ENCODE data around the gene ROR2. TPM values are rescaled to one million over a fixed set of nuclear protein-coding genes. Genes with fewer than 3 reads are reported as not detected.

Gene ROR2
- total RNA-seq, 2 experiments from 2014 or later, result not detected

DNA sequence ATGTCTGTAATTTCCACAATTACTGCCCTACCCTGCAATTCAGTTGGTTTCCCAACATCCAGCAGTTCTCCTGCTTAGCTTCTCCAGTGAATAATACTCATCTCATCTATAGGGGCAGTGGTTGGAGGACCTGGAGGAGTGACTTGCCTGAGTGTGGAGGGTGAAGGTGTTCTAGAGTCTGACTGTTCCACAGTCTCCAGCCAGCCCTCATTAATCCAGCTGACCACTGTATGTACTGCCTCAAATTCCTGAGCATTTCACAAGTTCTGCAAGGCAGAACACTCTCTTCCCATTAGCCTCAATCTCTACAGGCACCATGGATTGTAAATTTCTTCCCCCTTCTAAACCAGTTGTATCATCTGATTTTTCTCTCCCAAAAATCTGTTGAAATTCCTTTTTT, 379.0 kb downstream of the ROR2 start:
- ATAC-seq (ENCODE audit: poor library complexity), result no peak
- Mint-ChIP-seq H3K27ac (no peak overlapping the region), H3K36me3 (ENCODE audit: low read depth) (no peaks in the 10 kb centered on the region), H3K9me3 (no peaks in the 10 kb centered on the region), H3K4me1 (ENCODE audit: low read depth) (no peaks in the 10 kb centered on the region), H3K27me3 (peaks cover 27% of the 10 kb centered on the region), H3K4me3 (no peak overlapping the region)
- no peak for TF ChIP-seq CTCF (IDR thresholded peaks at IDR 0.05)
- ChIA-PET CTCF (interaction anchor here (0.8 kb wide), 1 partner anchor 56 kb away, joined by 3 read pairs; no protein-coding TSS in a partner anchor), POLR2A (no interaction called here)
- DNase-seq, result no peak
- H3K9me3 ChIP-seq (ENCODE audit: control insufficient read depth in 1 of 2, insufficient read depth in 1 of 2, low read length in 2 of 2), result no peaks in the 10 kb centered on the region
- H3K4me1 ChIP-seq (ENCODE audit: insufficient read depth, low read length), result no peaks in the 10 kb centered on the region
- H3K27ac ChIP-seq (ENCODE audit: low read depth in 1 of 2, low read length in 2 of 2), result no peak overlapping the region
- intact Hi-C loops (cut with DNase I, micrococcal nuclease), result no loop called here
- H3K4me3 ChIP-seq (ENCODE audit: low read length), result no peak overlapping the region
- H3K27me3 ChIP-seq (ENCODE audit: control insufficient read depth in 1 of 2, insufficient read depth in 2 of 2, low read length in 2 of 2), result peaks cover 0 to 2% of the 10 kb centered on the region in 2 experiments
- no peaks in the 10 kb centered on the region for H3K36me3 ChIP-seq (ENCODE audit: insufficient read depth, low read length)

DNA sequence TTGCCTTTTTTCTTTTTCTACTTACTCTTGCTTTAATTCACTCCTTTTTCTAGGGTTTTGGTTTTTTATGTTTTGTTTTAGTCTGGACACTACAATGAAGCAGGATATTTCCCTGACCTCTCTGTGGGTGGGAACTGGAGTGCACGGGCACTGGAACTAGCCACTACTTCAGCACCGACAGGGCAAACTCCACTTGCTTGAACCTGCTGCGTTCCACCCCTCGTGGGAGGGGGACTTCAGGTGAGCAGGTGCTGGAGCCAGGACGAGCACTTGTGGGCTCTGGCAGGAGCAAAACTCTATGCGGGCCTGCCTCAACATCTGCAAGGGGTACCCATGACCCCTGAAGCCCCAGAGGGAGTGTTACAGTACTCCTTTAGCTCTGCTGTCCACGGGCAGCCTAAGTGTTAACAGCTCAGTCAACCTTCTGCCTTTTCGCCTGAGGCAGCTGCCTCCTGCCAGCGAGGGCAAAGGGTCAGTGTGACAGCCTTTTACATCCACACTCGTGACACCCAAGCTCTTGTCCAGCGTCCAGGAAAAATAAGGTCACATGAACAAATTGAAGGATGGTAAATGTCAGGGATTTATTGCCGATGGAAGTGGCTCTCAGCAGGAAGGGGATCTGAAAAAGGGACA, 382.3 kb downstream of the ROR2 start:
- Mint-ChIP-seq H3K27ac (no peak overlapping the region), H3K4me1 (ENCODE audit: low read depth) (no peaks in the 10 kb centered on the region), H3K9me3 (no peaks in the 10 kb centered on the region), H3K36me3 (ENCODE audit: low read depth) (no peaks in the 10 kb centered on the region), H3K27me3 (peaks cover 25% of the 10 kb centered on the region), H3K4me3 (no peak overlapping the region)
- DNase-seq (no peak), ATAC-seq (ENCODE audit: poor library complexity) (no peak)
- H3K27ac ChIP-seq (ENCODE audit: low read depth in 1 of 2, low read length in 2 of 2), result no peak overlapping the region
- ChIA-PET CTCF (no interaction called here), POLR2A (no interaction called here)
- no peaks in the 10 kb centered on the region for H3K9me3 ChIP-seq (ENCODE audit: control insufficient read depth in 1 of 2, insufficient read depth in 1 of 2, low read length in 2 of 2)
- no peak for TF ChIP-seq CTCF (IDR thresholded peaks at IDR 0.05)
- no peaks in the 10 kb centered on the region for H3K4me1 ChIP-seq (ENCODE audit: insufficient read depth, low read length)
- H3K27me3 ChIP-seq (ENCODE audit: control insufficient read depth in 1 of 2, insufficient read depth in 2 of 2, low read length in 2 of 2), result peaks cover 0 to 2% of the 10 kb centered on the region in 2 experiments
- H3K4me3 ChIP-seq (ENCODE audit: low read length), result no peak overlapping the region
- intact Hi-C loops (cut with DNase I, micrococcal nuclease), result no loop called here
- H3K36me3 ChIP-seq (ENCODE audit: insufficient read depth, low read length), result no peaks in the 10 kb centered on the region

GRCh38 chr9:91564081-91564670, 385.9 kb downstream of the ROR2 start:
- no peaks in the 10 kb centered on the region for H3K36me3 Mint-ChIP-seq (ENCODE audit: low read depth)
- POLR2A ChIA-PET, result no interaction called here

More at GRCh38 chr9:91564081-91564670, 385.9 kb downstream of the ROR2 start:
- ATAC-seq (ENCODE audit: poor library complexity), result no peak
- Mint-ChIP-seq H3K4me1 (ENCODE audit: low read depth) (no peaks in the 10 kb centered on the region), H3K9me3 (no peaks in the 10 kb centered on the region), H3K27ac (no peak overlapping the region), H3K4me3 (no peak overlapping the region), H3K27me3 (peaks cover 30% of the 10 kb centered on the region)
- no peak overlapping the region for H3K4me3 ChIP-seq (ENCODE audit: low read length)
- no peak for DNase-seq
- intact Hi-C loops (cut with DNase I, micrococcal nuclease), result no loop called here
- no peaks in the 10 kb centered on the region for H3K4me1 ChIP-seq (ENCODE audit: insufficient read depth, low read length)
- CTCF ChIA-PET, result no interaction called here
- TF ChIP-seq CTCF (IDR thresholded peaks at IDR 0.05), result no peak
- H3K27ac ChIP-seq (ENCODE audit: low read depth in 1 of 2, low read length in 2 of 2), result no peak overlapping the region
- no peaks in the 10 kb centered on the region for H3K9me3 ChIP-seq (ENCODE audit: control insufficient read depth in 1 of 2, insufficient read depth in 1 of 2, low read length in 2 of 2)
- no peaks in the 10 kb centered on the region for H3K27me3 ChIP-seq (ENCODE audit: control insufficient read depth in 1 of 2, insufficient read depth in 2 of 2, low read length in 2 of 2)
- no peaks in the 10 kb centered on the region for H3K36me3 ChIP-seq (ENCODE audit: insufficient read depth, low read length)

Measured in CD4-positive, alpha-beta T cell (primary cell).